Keratinocyte (primary cell): ENCODE results near the gene LRIG2. TPM values are rescaled to one million over a fixed set of nuclear protein-coding genes. Genes with fewer than 3 reads are reported as not detected.

Source experiments
- DNase-seq: peaks from one replicate; pipeline ENCODE4 v3.0.0-alpha.2; 2011; ENCODE audit warnings: low read depth, missing footprints, low spot score
- FAIRE-seq: peaks from 2 replicates; lab custom pipeline; 2011; peaks lifted over from hg19 to GRCh38; lab: Jason Lieb, UNC
- H2AFZ ChIP-seq: 2 replicates; pipeline ENCODE4 v1.6.0; 2012; ENCODE audit warnings: low read length, control low read depth, inconsistent platforms; ENCODE audit not compliant: control insufficient read depth
- H3K27ac ChIP-seq: 2 replicates; pipeline ENCODE4 v1.5.1; 2011; ENCODE audit warnings: low read length; ENCODE audit not compliant: control insufficient read depth, insufficient read depth
- H3K27me3 ChIP-seq: 3 replicates; pipeline ENCODE4 v1.6.0; 2011; ENCODE audit warnings: low read length; ENCODE audit not compliant: control insufficient read depth, insufficient read depth; ENCODE audit errors: extremely low read depth
- H3K36me3 ChIP-seq, 2 experiments: 2 replicates in 1 of 2; 3 replicates in 1 of 2; pipeline ENCODE4 v1.5.1; 2011; ENCODE audit warnings: low read length in 2 of 2, mild to moderate bottlenecking in 1 of 2; ENCODE audit not compliant: control insufficient read depth in 2 of 2, insufficient read depth in 2 of 2; ENCODE audit errors: extremely low read depth in 1 of 2
- H3K4me1 ChIP-seq: 3 replicates; pipeline ENCODE4 v1.5.1; 2011; ENCODE audit warnings: low read length; ENCODE audit not compliant: control insufficient read depth, insufficient read depth; ENCODE audit errors: extremely low read depth
- H3K4me2 ChIP-seq: 3 replicates; pipeline ENCODE4 v1.6.0; 2011; ENCODE audit warnings: low read depth, low read length; ENCODE audit not compliant: control insufficient read depth, insufficient read depth; ENCODE audit errors: extremely low read depth
- H3K4me3 ChIP-seq, 3 experiments: fragments of 200-600 bp in 1 of 3; sonication (generic) in 1 of 3; 2 replicates in 2 of 3; 3 replicates in 1 of 3; pipeline ENCODE4 v1.5.1; 2011 to 2016; ENCODE audit warnings: low read length in 3 of 3, mild to moderate bottlenecking in 3 of 3, control low read depth in 2 of 3, inconsistent platforms in 1 of 3, low read depth in 1 of 3, mixed read lengths in 1 of 3, mixed run types in 1 of 3, moderate library complexity in 1 of 3; ENCODE audit not compliant: control insufficient read depth in 2 of 3, insufficient read depth in 2 of 3; ENCODE audit errors: extremely low read depth in 1 of 3
- H3K79me2 ChIP-seq: 2 replicates; pipeline ENCODE4 v1.6.0; 2012; ENCODE audit warnings: low read length; ENCODE audit not compliant: control insufficient read depth, insufficient read depth
- H3K9ac ChIP-seq: 3 replicates; pipeline ENCODE4 v1.6.0; 2011; ENCODE audit warnings: low read length; ENCODE audit not compliant: control insufficient read depth, insufficient read depth; ENCODE audit errors: extremely low read depth
- H3K9me1 ChIP-seq: 3 replicates; pipeline ENCODE4 v1.6.0; 2011; ENCODE audit warnings: low read length; ENCODE audit not compliant: control insufficient read depth, insufficient read depth; ENCODE audit errors: extremely low read depth
- H3K9me3 ChIP-seq: 2 replicates; pipeline ENCODE4 v1.5.1; 2012; ENCODE audit warnings: low read depth, low read length; ENCODE audit not compliant: control insufficient read depth
- H4K20me1 ChIP-seq: 3 replicates; pipeline ENCODE4 v1.6.0; 2011; ENCODE audit warnings: low read length; ENCODE audit not compliant: control insufficient read depth, insufficient read depth; ENCODE audit errors: extremely low read depth
- EZH2 ChIP-seq: IDR thresholded peaks from one replicate; pipeline ENCODE4 v1.6.1; 2012; ENCODE audit warnings: inconsistent platforms, mild to moderate bottlenecking, low read length, moderate library complexity
- dilution Hi-C: fragments of 300-500 bp; cut with MboI; formaldehyde crosslinking; loops from one replicate; pipeline ENCODE4 v1.7.0; 2020; ENCODE audit warnings: low sequenced_read_pairs; ENCODE audit not compliant: extremely low pct_ligation_motif_present
- polyA plus RNA-seq, 5 experiments: library from polyadenylated mRNA; depleted of rRNA in 3 of 5; stranded (reverse) in 3 of 5; stranded (forward) in 1 of 5; unstranded in 1 of 5; fragments of >200 nt; gene quantifications; 1 replicate in 1 of 5; 2 replicates in 3 of 5; 3 replicates in 1 of 5; pipeline versions ENCODE4 v1.2.1 to v1.2.3, GENCODE V29; 2011 to 2012; ENCODE audit warnings: missing spikeins in 2 of 5, low read depth in 1 of 5, low replicate concordance in 1 of 5
- TF ChIP-seq, protein P1 (sequence below), 3 experiments: IDR thresholded peaks in 1 of 3; conservative IDR thresholded peaks in 1 of 3; optimal IDR thresholded peaks in 1 of 3; 2 replicates in 2 of 3; 3 replicates in 1 of 3; pipeline versions ENCODE3 to v1.5.1; 2011; ENCODE audit warnings: low read length in 3 of 3, mild to moderate bottlenecking in 3 of 3, moderate library complexity in 2 of 3, control low read depth in 1 of 3, inconsistent platforms in 1 of 3; ENCODE audit not compliant: insufficient read depth in 2 of 3; ENCODE audit errors: extremely low read depth in 1 of 3

LRIG2 gene
- polyA plus RNA-seq, 1 donor (not counting 4 experiments of a cell fraction or from before 2014, with no cell fraction given) = 12.5 TPM

GRCh38 chr1:113109908-113110554, 37.0 kb downstream of the LRIG2 start:
- no peak for DNase-seq
- Histone ChIP-seq H4K20me1 (no peaks in the 10 kb centered on the region), H3K4me1 (no peaks in the 10 kb centered on the region), H3K27me3 (no peaks in the 10 kb centered on the region), H3K27ac (no peak overlapping the region), H3K4me2 (no peak overlapping the region), H3K36me3 (peaks cover 18 to 20% of the 10 kb centered on the region in 2 experiments), H3K9ac (no peak overlapping the region), H3K79me2 (no peaks in the 10 kb centered on the region), H3K9me3 (no peaks in the 10 kb centered on the region), H2AFZ (no peak overlapping the region), H3K4me3 (no peak overlapping the region), H3K9me1 (peaks cover 2% of the 10 kb centered on the region)
- no peak for TF ChIP-seq EZH2
- TF ChIP-seq, protein P1, sequence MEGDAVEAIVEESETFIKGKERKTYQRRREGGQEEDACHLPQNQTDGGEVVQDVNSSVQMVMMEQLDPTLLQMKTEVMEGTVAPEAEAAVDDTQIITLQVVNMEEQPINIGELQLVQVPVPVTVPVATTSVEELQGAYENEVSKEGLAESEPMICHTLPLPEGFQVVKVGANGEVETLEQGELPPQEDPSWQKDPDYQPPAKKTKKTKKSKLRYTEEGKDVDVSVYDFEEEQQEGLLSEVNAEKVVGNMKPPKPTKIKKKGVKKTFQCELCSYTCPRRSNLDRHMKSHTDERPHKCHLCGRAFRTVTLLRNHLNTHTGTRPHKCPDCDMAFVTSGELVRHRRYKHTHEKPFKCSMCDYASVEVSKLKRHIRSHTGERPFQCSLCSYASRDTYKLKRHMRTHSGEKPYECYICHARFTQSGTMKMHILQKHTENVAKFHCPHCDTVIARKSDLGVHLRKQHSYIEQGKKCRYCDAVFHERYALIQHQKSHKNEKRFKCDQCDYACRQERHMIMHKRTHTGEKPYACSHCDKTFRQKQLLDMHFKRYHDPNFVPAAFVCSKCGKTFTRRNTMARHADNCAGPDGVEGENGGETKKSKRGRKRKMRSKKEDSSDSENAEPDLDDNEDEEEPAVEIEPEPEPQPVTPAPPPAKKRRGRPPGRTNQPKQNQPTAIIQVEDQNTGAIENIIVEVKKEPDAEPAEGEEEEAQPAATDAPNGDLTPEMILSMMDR (optimal IDR thresholded peaks at IDR 0.05 in 1 of 3, IDR thresholded peaks at IDR 0.05 in 1 of 3, conservative IDR thresholded peaks at IDR 0.05 in 1 of 3; ENCODE audit: extremely low read depth in 1 of 3, insufficient read depth in 2 of 3, low read length in 3 of 3) = peak in 1 of 3 experiments; percentile 19
- dilution Hi-C loops = no loop called here
- no peak for FAIRE-seq

DNA sequence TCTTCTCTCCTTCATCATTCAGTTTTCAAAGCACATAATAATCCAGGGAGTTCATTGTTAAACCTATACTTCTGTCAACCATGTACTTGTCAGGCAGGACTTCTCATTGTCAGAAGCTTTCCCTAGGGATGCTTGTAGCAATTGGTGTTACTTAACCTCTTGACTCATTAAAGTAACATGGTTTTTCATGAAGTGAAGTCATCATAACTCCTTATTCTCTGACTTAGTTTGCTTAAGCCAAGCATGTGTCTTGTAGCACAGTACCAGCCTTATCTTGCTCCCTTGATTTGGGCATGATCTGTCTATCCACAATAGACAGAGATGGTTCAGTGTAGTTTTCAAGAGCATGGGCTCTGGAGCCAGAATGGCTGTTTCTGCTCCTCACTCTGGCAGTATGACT, 45.3 kb downstream of the LRIG2 start:
- H3K27ac ChIP-seq = no peak overlapping the region
- H3K9ac ChIP-seq = no peak overlapping the region
- peaks cover 19 to 31% of the 10 kb centered on the region in 2 experiments for H3K36me3 ChIP-seq
- FAIRE-seq (no peak), DNase-seq (no peak)
- no peaks in the 10 kb centered on the region for H3K9me1 ChIP-seq
- H4K20me1 ChIP-seq = no peaks in the 10 kb centered on the region
- dilution Hi-C loops = no loop called here
- no peak for TF ChIP-seq EZH2
- TF ChIP-seq, protein P1 (optimal IDR thresholded peaks at IDR 0.05 in 1 of 3, IDR thresholded peaks at IDR 0.05 in 1 of 3, conservative IDR thresholded peaks at IDR 0.05 in 1 of 3; ENCODE audit: extremely low read depth in 1 of 3, insufficient read depth in 2 of 3, low read length in 3 of 3) = no peak
- no peaks in the 10 kb centered on the region for H3K4me1 ChIP-seq
- H3K9me3 ChIP-seq = no peaks in the 10 kb centered on the region
- H3K27me3 ChIP-seq = no peaks in the 10 kb centered on the region
- H2AFZ ChIP-seq = no peak overlapping the region
- H3K4me3 ChIP-seq = no peak overlapping the region
- no peak overlapping the region for H3K4me2 ChIP-seq
- no peaks in the 10 kb centered on the region for H3K79me2 ChIP-seq
